Measurements from ENCODE around the gene PDZD7. TPM values are rescaled to one million over a fixed set of nuclear protein-coding genes. Genes with fewer than 3 reads are reported as not detected.

PDZD7 gene
- total and polyA plus RNA-seq, 2 of the 8 experiments (the other 6 are each of a cell fraction or from before 2014, with no cell fraction given) = 0.88 to 1.6 TPM

DNA sequence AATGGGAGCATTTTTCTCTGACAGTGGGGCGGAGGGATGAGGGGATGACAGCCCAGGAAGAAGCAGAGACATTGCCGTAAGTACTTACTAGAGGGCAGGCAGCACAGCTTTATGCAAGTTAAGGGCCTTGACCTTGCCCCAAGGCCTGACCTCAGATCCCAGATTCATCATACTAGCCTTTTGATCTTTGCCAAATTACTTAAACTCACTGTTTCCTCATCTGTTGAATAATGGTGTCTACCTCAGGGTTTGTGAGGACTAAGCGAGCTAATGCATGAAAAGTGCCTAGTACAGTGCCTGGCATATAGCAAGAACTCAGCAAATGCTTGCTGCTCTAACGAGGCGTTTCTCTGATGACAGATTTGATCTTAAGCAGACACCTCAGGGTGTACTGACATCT lies 65.1 kb downstream of the PDZD7 start (continued):
- no peak for TF ChIP-seq EP300 (IDR thresholded peaks at IDR 0.05; ENCODE audit: borderline replicate concordance in 1 of 2, low read depth in 2 of 2, low read length in 2 of 2)
- no peak for TF ChIP-seq HDAC6 (IDR thresholded peaks at IDR 0.05; ENCODE audit: low read depth, low read length)
- TF ChIP-seq, protein P1, sequence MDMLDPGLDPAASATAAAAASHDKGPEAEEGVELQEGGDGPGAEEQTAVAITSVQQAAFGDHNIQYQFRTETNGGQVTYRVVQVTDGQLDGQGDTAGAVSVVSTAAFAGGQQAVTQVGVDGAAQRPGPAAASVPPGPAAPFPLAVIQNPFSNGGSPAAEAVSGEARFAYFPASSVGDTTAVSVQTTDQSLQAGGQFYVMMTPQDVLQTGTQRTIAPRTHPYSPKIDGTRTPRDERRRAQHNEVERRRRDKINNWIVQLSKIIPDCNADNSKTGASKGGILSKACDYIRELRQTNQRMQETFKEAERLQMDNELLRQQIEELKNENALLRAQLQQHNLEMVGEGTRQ (IDR thresholded peaks at IDR 0.05; ENCODE audit: low read length) = no peak
- TF ChIP-seq SRF (IDR thresholded peaks at IDR 0.05; ENCODE audit: low read depth, low read length) = no peak
- no peak for TF ChIP-seq SP4 (IDR thresholded peaks at IDR 0.05; ENCODE audit: low read length)
- TF ChIP-seq POU5F1 (IDR thresholded peaks at IDR 0.05; ENCODE audit: low read depth, low read length) = no peak
- TF ChIP-seq SIX5 (IDR thresholded peaks at IDR 0.05; ENCODE audit: low read depth, low read length) = no peak

Data from H1 (cell line).